ENCODE measurements around the gene DYNC2I2.

- no peak for TF ChIP-seq POLR2A (IDR thresholded peaks at IDR 0.05; ENCODE audit: low read depth, low read length)
- TF ChIP-seq POLR2AphosphoS2 (IDR thresholded peaks at IDR 0.05; ENCODE audit: low read depth, low read length): no peak
- TF ChIP-seq, protein P1, sequence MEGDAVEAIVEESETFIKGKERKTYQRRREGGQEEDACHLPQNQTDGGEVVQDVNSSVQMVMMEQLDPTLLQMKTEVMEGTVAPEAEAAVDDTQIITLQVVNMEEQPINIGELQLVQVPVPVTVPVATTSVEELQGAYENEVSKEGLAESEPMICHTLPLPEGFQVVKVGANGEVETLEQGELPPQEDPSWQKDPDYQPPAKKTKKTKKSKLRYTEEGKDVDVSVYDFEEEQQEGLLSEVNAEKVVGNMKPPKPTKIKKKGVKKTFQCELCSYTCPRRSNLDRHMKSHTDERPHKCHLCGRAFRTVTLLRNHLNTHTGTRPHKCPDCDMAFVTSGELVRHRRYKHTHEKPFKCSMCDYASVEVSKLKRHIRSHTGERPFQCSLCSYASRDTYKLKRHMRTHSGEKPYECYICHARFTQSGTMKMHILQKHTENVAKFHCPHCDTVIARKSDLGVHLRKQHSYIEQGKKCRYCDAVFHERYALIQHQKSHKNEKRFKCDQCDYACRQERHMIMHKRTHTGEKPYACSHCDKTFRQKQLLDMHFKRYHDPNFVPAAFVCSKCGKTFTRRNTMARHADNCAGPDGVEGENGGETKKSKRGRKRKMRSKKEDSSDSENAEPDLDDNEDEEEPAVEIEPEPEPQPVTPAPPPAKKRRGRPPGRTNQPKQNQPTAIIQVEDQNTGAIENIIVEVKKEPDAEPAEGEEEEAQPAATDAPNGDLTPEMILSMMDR (IDR thresholded peaks at IDR 0.05 in 2 of 3, conservative IDR thresholded peaks at IDR 0.05 in 1 of 3; ENCODE audit: control insufficient read depth in 2 of 3, extremely low read depth in 1 of 3, insufficient read depth in 1 of 3, low read depth in 3 of 3, low read length in 3 of 3): no peak
- TF ChIP-seq CREB1 (IDR thresholded peaks at IDR 0.05; ENCODE audit: low read depth): no peak
These were observed 22.5 kb downstream of the DYNC2I2 start for GRCh38 chr9:128634111-128634510.

Measured in GM12878 (cell line).